Upper lobe of left lung (tissue), 4 donors: Measurements from ENCODE around the gene ABCA13.

Experiments
- CTCF ChIP-seq, 6 experiments: fragments of 450-650 bp in 4 of 6; fragments of 200-600 bp in 2 of 6; sonication (generic) in 2 of 6; IDR thresholded peaks; one replicate each; pipeline ENCODE4 v1.5.1; 2016 to 2019; ENCODE audit warnings: antibody characterized with exemption in 6 of 6
- EP300 ChIP-seq, 4 donors: sonication (generic); formaldehyde crosslinking; IDR thresholded peaks; one replicate each; pipeline ENCODE4 v1.5.1; 2017; ENCODE audit warnings: antibody characterized with exemption in 4 of 4, control low read depth in 2 of 4
- POLR2A ChIP-seq, 4 donors: fragments of 450-650 bp; IDR thresholded peaks; one replicate each; pipeline ENCODE4 v1.5.1; 2016 to 2017; ENCODE audit warnings: antibody characterized with exemption in 4 of 4, mild to moderate bottlenecking in 2 of 4
- POLR2AphosphoS5 ChIP-seq, 2 donors: sonication (generic); formaldehyde crosslinking; IDR thresholded peaks; one replicate each; pipeline ENCODE4 v1.5.1; 2017; ENCODE audit warnings: antibody characterized with exemption in 2 of 2

- TF ChIP-seq CTCF (IDR thresholded peaks at IDR 0.05) = no peak
- TF ChIP-seq POLR2A (IDR thresholded peaks at IDR 0.05) = no peak
- TF ChIP-seq POLR2AphosphoS5 (IDR thresholded peaks at IDR 0.05) = no peak
- no peak for TF ChIP-seq EP300 (IDR thresholded peaks at IDR 0.05)
Observed at GRCh38 chr7:48165157-48165556, 6.1 kb upstream of the ABCA13 start.
